Astrocyte (in vitro differentiated cells and primary cell): ENCODE measurements around the gene KRTAP5-10.

Experiments used
- EZH2 ChIP-seq: IDR thresholded peaks from 2 replicates; pipeline ENCODE4 v1.6.1; 2012; ENCODE audit warnings: mild to moderate bottlenecking, low read length, inconsistent platforms; ENCODE audit not compliant: insufficient read depth
- TF ChIP-seq, protein P1 (sequence below): IDR thresholded peaks from 2 replicates; pipeline ENCODE4 v1.5.1; 2011; ENCODE audit warnings: low read depth, mild to moderate bottlenecking, inconsistent platforms, low read length, moderate library complexity; ENCODE audit not compliant: insufficient read depth

DNA sequence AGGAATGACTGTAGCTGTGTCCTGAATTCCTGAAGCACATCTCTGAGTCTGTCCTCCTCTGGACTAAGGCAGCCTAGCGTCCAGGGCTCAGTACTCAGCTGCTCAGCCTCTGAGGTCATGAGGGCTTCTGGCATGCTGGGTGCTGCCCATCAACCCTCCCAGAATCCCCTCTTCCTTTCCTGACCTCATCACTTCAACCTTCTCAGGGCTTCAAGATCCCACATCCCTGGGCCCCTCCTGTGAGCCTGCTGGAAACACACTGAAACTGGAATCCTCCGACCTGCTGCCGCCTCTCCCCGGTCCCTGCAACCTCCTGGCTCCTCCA is 26.7 kb upstream of the KRTAP5-10 start:
- TF ChIP-seq, protein P1, sequence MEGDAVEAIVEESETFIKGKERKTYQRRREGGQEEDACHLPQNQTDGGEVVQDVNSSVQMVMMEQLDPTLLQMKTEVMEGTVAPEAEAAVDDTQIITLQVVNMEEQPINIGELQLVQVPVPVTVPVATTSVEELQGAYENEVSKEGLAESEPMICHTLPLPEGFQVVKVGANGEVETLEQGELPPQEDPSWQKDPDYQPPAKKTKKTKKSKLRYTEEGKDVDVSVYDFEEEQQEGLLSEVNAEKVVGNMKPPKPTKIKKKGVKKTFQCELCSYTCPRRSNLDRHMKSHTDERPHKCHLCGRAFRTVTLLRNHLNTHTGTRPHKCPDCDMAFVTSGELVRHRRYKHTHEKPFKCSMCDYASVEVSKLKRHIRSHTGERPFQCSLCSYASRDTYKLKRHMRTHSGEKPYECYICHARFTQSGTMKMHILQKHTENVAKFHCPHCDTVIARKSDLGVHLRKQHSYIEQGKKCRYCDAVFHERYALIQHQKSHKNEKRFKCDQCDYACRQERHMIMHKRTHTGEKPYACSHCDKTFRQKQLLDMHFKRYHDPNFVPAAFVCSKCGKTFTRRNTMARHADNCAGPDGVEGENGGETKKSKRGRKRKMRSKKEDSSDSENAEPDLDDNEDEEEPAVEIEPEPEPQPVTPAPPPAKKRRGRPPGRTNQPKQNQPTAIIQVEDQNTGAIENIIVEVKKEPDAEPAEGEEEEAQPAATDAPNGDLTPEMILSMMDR: no peak
- TF ChIP-seq EZH2: no peak
